GM20431 (cell line): ENCODE data around the gene DPP9.
"Not testable (repeated sequence)": the region's sequence is repeated elsewhere in the genome, so short reads cannot be mapped to it uniquely, and the experiment has no call there.

Experiments
- in situ Hi-C: fragments of 300-500 bp; cut with MseI, MboI; formaldehyde crosslinking; loops from one replicate; pipeline ENCODE4 v1.15.0; 2020; ENCODE audit warnings: low sequenced_read_pairs; ENCODE audit not compliant: unreplicated experiment

Gene DPP9

GRCh38 chr19:4742723-4743646 lies 19.3 kb upstream of the DPP9 start:
- in situ Hi-C loops, result no loop called here

GRCh38 chr19:4740092-4740491 lies 16.4 kb upstream of the DPP9 start:
- in situ Hi-C loops, result no loop called here

DNA sequence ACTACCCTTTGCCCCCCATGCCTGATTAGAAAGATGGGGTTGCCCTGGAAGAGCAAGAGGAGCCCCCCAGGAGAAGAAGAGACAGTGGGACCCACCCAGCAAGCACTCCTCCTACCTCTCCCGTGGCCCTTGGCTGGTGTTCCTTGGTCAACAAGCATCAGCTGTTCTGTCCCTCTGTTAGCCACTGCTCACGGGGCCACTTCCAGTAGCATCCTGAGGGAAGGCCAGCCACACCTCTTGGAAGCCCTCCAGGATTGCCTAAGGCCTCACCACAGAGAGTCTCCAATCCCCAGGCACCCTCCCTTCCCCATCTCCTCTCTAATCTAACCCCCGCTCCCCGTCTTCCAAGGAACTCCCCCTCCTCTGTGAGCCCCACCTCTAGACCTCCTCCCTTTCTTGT lies 15.1 kb upstream of the DPP9 start:
- in situ Hi-C loops, result no loop called here

- in situ Hi-C loops, result no loop called here
Observed at GRCh38 chr19:4737955-4738600, 14.4 kb upstream of the DPP9 start.

DNA sequence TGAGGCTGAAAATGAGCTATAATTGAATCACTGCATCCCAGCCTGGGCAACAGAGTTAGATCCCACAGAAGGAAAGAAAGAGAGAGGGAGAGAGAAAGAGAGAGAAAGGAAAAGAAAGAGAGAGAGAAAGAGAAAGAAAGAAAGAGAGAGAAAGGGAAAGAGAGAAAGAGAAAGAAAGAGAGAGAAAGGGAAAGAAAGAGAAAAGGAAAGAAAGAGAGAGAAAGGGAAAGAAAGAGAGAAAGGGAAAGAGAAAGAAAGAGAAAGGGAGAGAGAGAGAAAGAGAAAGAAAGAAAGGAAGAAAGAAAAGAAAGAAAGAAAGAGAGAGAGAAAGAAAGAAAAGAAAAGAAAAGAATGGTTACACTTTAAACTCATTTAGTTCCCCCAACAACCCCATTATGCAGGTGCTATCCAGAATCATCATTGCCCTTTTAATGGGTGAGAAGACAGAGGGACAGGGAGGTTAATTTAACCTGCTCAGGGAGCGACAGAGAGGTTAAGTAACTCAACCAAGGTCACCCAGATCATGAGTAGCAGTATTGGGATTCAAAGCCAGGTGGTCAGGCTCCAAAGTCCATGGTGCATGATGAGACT lies 10.2 kb upstream of the DPP9 start:
- in situ Hi-C loops, result loop anchor here (5.0 kb wide), 1 partner anchor 53 kb away; no protein-coding TSS in a partner anchor

GRCh38 chr19:4732680-4733114 lies 9.1 kb upstream of the DPP9 start:
- in situ Hi-C loops, result loop anchor here (5.0 kb wide), 1 partner anchor 55 kb away; no protein-coding TSS in a partner anchor

DNA sequence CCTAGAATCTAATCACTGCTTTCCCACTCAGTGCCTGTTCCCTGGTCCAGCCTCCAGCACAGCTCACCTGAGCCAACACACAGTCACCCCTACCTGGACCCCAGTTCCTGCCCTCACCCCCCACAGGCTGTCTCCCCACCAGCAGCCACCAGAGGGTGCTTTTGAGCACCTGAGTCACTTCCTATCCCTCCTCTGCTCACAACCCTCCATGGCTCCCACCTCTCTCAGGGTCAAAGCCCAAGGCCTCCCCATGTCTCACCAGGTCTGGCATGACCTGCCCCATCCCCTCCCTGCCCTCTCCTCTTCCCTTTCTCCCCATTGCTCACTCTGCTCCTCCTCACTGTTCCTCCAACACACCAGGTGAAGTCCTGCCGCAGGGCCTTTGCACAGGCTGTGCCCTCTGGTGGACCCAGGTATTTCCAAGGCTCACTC lies 7.1 kb upstream of the DPP9 start:
- in situ Hi-C loops, result loop anchor here (5.0 kb wide), 1 partner anchor 57 kb away; no protein-coding TSS in a partner anchor

GRCh38 chr19:4728871-4729270 lies 5.2 kb upstream of the DPP9 start:
- in situ Hi-C loops, result no loop called here

GRCh38 chr19:4722671-4723594 lies 709 bp downstream of the DPP9 start:
- in situ Hi-C loops, result no loop called here

- in situ Hi-C loops, result no loop called here
Observed at GRCh38 chr19:4721196-4721595, 2.4 kb downstream of the DPP9 start.

GRCh38 chr19:4720037-4720700 lies 3.5 kb downstream of the DPP9 start:
- in situ Hi-C loops, result no loop called here

- in situ Hi-C loops, result no loop called here
Observed at GRCh38 chr19:4719499-4719866, 4.2 kb downstream of the DPP9 start.

DNA sequence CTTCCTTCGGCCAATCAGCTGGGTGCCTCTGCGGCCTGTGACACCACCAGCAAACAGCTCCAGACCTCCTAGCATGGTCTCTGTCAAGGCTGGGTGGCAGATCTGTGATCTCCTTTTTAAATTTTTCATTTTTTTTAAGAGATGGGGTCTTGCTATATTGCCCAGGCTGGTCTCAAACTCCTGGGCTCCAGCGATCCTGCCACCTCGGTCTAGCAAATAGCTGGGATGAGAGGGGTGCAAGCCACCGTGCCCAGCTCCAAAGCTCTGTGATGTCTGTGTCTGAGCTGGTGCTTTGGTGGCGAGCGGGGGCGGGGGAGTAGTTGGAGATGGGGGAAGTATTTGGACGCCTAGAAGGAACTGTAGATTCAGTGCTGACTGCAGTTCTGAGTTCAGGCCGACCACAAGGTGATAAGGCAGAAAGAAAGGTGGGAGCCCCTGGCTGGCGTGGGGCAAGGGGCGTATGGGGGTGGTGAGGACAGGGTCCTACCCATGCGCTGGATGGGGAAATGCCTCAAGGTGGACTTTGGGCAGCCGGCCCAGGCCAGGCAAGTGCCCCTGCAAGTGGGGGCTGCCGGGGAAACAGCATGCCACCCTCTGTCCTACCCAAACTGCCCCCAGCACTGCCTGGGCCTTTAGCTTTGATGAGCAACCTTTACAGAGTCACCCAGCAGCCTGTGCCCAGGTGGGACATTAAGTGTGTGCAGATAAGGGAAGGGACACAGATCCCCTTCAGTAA lies 5.5 kb downstream of the DPP9 start:
- in situ Hi-C loops, result no loop called here

- in situ Hi-C loops, result no loop called here
Observed at GRCh38 chr19:4717191-4717965, 6.3 kb downstream of the DPP9 start.

DNA sequence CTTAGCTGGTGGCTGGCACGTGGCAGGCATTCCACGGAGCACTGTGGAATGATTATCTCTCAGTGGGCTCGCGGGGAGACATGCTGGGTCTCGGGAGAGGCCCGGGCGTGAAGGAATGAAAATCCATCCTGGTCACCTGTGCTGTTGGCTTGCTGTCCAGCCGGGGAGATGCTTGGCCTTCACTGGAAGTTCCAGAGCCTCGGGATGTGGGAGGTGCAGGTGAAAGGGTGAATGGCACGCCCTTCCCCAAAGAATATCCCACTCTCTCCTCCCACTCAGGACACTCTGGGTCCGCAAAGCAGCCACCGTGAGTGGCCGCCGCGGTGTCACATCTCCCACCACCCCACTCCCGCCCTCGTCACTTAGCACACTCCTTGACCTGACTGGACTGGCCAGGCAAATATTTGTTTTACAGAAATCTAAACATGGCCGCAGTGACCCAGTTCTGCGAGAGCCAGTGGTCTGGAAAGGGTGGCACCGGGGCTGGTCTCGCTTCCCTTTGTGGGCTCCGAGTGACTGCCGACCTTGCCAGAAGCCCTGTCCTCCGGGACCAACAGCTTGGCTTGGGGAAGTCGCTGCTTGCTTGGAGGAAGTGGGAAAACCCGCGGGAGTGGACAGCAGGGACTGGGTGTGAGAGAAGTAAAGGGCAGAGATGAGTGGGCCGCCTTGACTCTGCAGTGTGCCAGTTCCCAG lies 8.0 kb downstream of the DPP9 start:
- in situ Hi-C loops, result no loop called here

DNA sequence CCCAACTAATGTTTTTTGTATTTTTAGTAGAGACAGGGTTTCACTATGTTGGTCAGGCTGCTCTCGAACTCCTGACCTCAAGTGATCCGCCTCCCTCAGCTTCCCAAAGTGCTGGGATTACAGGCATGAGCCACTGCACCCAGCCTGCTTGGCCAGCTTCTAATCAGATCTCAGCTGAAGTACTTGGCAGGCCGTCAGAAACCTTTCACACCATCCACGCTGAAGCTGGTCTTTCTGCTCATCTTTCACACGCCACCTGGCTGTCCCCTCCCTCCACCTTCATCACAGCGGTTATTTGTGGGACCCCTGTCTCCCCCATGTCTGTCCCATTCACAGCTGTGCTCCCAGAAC lies 8.5 kb downstream of the DPP9 start:
- in situ Hi-C loops, result not testable (repeated sequence)

DNA sequence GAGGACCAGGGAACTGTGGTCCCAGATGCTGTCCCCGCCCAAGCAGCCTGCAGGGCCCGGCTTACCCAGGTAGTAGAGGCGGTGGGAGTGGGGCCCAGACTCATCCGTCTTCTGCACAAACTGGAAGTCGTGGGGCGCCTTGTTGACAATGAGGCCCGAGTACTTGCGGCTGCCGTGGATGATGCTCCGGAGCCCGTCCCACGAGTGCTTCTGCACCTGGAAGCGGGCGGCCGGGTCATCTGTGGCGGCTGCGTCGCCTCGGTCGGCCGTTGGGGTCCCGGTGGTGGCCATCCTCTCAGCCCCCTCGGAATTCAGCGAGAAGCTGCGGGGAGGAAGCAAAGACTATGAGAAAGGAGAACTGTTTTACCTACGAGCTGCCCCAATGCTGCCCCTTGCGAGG lies 9.6 kb downstream of the DPP9 start:
- in situ Hi-C loops, result no loop called here
